HL-60 (cell line): ENCODE measurements around the gene ABCD1.

ENCODE experiments used
- GABPA ChIP-seq: IDR thresholded peaks from 2 replicates; pipeline ENCODE4 v1.6.1; 2012; ENCODE audit warnings: low read depth
- POLR2AphosphoS5 ChIP-seq: IDR thresholded peaks from 2 replicates; pipeline ENCODE4 v1.6.1; 2012; ENCODE audit warnings: low read depth
- SPI1 ChIP-seq: IDR thresholded peaks from 2 replicates; pipeline ENCODE4 v1.6.1; 2012; ENCODE audit warnings: low read depth, mild to moderate bottlenecking, borderline replicate concordance
- TF ChIP-seq, protein P1 (sequence below): IDR thresholded peaks from one replicate; pipeline ENCODE4 v1.5.1; 2011; ENCODE audit warnings: low read length, control low read depth, inconsistent platforms; ENCODE audit not compliant: insufficient read depth
- TF ChIP-seq, protein P2 (sequence below): IDR thresholded peaks from 2 replicates; pipeline ENCODE4 v1.6.1; 2012; ENCODE audit warnings: low read depth; ENCODE audit not compliant: insufficient replicate concordance

DNA sequence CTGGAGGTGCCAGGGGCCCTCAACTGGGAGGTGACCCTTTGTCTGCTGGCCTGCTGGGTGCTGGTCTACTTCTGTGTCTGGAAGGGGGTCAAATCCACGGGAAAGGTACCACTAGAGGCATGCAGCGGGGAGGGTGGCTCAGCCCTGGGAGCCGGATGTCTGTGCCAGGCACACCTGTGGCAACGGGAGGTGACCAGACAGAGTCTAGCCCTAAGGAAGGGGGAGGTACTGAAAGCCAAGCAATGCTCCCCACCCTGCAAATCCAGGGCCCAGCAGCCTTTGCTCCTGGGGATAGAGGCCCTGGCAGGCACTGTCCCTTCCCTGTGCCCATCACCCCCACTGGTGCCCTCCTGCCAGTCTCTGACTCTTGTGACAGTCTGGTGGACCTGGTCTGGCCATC lies 32.7 kb upstream of the ABCD1 start:
- TF ChIP-seq, protein P1, sequence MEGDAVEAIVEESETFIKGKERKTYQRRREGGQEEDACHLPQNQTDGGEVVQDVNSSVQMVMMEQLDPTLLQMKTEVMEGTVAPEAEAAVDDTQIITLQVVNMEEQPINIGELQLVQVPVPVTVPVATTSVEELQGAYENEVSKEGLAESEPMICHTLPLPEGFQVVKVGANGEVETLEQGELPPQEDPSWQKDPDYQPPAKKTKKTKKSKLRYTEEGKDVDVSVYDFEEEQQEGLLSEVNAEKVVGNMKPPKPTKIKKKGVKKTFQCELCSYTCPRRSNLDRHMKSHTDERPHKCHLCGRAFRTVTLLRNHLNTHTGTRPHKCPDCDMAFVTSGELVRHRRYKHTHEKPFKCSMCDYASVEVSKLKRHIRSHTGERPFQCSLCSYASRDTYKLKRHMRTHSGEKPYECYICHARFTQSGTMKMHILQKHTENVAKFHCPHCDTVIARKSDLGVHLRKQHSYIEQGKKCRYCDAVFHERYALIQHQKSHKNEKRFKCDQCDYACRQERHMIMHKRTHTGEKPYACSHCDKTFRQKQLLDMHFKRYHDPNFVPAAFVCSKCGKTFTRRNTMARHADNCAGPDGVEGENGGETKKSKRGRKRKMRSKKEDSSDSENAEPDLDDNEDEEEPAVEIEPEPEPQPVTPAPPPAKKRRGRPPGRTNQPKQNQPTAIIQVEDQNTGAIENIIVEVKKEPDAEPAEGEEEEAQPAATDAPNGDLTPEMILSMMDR: no peak
- TF ChIP-seq, protein P2, sequence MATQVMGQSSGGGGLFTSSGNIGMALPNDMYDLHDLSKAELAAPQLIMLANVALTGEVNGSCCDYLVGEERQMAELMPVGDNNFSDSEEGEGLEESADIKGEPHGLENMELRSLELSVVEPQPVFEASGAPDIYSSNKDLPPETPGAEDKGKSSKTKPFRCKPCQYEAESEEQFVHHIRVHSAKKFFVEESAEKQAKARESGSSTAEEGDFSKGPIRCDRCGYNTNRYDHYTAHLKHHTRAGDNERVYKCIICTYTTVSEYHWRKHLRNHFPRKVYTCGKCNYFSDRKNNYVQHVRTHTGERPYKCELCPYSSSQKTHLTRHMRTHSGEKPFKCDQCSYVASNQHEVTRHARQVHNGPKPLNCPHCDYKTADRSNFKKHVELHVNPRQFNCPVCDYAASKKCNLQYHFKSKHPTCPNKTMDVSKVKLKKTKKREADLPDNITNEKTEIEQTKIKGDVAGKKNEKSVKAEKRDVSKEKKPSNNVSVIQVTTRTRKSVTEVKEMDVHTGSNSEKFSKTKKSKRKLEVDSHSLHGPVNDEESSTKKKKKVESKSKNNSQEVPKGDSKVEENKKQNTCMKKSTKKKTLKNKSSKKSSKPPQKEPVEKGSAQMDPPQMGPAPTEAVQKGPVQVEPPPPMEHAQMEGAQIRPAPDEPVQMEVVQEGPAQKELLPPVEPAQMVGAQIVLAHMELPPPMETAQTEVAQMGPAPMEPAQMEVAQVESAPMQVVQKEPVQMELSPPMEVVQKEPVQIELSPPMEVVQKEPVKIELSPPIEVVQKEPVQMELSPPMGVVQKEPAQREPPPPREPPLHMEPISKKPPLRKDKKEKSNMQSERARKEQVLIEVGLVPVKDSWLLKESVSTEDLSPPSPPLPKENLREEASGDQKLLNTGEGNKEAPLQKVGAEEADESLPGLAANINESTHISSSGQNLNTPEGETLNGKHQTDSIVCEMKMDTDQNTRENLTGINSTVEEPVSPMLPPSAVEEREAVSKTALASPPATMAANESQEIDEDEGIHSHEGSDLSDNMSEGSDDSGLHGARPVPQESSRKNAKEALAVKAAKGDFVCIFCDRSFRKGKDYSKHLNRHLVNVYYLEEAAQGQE: no peak
- TF ChIP-seq GABPA (no peak), SPI1 (no peak), POLR2AphosphoS5 (no peak)
